CD1c-positive myeloid dendritic cell (primary cell): ENCODE data around the gene FOXL3.

Experiments
- DNase-seq: peaks from one replicate; pipeline ENCODE4 v3.0.0-alpha.2; 2016; ENCODE audit errors: extremely low spot score

FOXL3 gene

GRCh38 chr7:302054-302992 lies 12.4 kb downstream of the FOXL3 start:
- no peak for DNase-seq

GRCh38 chr7:303425-303824 lies 13.5 kb downstream of the FOXL3 start:
- no peak for DNase-seq

DNA sequence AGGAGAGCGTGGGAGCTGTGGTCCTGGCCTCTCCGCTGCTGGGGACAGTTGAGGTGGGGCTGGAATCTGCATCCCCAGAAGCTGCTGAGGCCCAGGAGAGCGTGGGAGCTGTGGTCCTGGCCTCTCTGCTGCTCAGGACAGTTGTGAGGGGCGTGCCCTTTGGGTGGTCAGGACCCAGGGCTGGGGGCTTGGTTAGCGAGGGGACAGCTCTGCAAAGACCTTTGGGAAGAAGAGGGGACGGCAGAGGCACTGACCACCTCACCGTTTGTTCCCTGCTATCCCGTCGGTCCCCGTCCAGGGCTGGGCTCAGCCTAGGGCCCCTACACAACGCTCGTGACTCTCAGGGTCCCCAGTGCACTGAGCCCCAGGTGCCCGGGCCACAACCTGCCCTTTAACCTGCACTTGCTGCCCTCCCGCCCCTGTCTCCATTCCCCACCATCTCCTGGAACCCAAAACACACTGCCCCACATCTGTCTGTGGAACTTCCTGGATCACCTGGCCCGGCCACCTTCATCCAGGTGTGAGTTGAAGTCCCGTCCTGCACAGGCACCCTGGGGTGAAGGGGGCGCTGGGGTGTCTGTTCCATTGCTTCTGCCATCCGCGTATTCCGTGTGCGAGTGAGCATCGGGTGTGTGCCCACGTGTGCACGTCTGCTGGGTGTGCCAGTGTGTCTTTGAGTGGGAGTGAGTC lies 14.1 kb downstream of the FOXL3 start:
- no peak for DNase-seq

DNA sequence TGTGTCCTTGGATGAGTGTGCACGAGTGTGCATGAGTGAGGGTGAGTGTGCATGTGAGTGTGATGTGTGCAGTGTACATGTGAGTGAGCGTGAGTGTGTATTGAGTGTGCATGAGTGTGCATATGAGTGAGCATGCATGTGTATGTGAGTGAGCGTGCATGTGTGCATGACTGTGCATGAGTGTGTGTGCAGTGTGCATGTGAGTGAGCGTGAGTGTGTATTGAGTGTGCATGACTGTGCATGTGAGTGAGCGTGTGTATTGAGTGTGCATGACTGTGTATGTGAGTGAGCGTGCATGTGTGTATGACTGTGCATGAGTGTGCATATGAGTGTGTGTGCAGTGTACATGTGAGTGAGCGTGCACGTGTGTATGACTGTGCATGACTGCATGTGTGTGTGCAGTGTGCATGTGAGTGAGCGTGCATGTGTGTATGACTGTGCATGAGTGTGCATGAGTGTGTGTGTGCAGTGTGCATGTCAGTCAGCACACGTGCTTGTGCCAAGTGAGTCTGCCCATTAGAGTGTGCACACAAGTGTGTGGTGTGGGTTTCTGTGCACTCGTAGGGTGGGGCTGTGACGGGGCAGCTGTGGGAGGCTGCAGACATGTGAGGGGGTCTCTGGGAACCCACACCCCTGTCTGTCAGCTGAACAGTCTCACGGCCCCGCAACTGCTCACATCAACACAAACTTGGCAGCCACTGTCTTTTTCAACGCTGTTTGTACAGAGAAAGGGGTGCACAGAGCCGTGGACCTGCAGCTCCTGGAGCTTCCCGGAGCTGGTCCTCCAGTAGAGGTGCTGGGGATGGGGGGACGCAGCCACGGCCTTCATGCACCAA lies 14.8 kb downstream of the FOXL3 start:
- no peak for DNase-seq

DNA sequence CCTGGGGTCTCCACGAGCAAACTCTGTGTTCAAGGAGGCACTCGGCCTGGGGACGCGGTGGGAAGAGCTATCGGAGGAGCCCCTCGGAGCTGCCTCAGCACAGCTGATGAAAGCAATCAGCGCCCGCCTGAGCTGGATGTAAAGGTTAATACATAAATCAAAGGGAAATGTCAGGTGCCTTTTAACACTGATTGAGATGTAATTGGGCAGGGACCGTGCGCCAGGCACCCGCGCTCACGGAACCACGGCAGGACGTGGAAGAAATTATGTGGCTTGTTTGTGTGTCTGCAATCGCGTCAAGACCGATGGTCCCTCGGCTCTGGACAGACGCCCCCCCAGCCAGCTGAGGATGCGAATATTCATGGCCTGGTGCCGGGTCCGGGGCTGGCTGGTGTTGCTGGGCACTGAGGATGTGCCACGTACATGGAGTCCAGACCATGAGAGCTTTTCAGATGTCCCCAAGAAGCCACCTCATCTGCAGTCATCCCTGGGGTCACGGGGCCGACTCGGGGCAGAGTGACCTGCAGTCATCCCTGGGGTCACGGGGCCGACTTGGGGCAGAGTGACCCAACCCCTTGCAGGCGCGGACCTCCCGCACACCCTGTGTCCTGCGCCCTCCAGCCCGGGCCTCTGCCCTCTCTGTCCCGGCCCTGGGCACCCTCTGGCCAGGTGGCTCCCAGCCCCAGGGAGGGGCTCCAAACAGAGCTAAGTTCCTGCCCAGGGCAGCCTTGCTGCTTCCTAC lies 15.6 kb downstream of the FOXL3 start:
- DNase-seq: no peak

- DNase-seq: no peak
Measured at GRCh38 chr7:307970-308369, 18.0 kb downstream of the FOXL3 start.

GRCh38 chr7:309586-310228 lies 19.7 kb downstream of the FOXL3 start:
- no peak for DNase-seq

DNA sequence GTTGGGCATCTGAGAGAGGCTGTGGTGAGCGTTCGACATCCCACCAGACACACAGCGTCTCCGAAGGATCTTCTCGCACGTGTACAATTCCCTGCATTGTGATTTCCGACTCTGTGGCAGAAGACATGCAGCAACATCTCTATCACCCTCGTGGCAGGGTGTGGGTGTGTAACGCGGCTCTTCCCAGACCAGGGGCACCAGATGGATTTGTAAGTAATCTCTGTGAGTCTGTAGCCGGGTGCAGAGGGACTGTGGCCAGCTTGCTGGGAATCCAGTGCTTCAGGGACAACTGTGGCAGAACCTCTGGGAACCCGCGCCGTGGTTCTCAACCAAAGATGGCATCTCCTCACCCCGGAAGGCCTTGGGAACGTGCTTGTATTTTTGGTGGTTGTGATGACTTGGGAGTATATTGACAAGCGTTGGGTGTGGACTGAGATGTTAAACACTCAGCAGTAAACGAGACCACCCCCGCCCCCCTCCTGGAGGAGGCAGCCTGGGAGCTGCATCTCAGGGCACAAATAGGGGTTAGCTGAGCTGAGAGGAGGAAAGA lies 21.2 kb downstream of the FOXL3 start:
- DNase-seq: no peak

DNA sequence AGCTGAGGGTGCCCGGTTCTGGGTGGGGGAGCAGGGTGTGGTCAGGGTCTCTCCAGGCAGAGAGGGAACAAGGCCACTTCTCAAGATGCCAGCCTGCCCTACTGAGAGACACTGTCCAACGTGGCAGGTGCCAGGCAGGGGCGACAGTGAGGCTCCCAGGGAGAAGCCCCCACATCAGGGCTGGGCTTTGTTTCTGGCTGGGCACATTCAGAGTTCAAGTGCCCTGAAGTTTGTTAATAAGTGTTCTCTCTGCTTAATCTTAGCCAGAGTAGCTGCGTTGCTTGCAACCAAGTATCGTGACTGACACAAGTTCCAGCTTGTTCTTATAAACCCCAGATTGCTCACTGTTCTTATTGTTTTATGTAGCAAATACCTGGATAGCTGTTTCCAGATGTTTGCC lies 21.8 kb downstream of the FOXL3 start:
- DNase-seq: no peak

DNA sequence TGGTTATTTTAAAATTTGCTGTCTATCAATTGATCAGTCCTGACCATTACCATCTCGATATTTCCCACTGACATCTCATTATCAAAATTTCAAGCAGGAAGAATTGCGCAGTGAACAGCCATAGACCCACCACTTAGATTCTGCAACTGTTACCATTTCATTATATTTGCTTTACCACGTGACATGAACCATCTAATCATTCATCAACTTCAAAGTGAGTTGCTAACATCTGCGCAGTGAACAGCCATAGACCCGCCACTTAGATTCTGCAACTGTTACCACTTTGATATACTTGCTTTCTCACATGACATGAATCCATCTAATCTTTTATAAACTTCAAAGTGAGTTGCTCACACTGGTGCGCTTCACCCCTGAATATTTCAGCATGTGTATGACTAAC lies 22.5 kb downstream of the FOXL3 start:
- DNase-seq: no peak

- DNase-seq: no peak
Measured at GRCh38 chr7:314853-315252, 24.9 kb downstream of the FOXL3 start.

DNA sequence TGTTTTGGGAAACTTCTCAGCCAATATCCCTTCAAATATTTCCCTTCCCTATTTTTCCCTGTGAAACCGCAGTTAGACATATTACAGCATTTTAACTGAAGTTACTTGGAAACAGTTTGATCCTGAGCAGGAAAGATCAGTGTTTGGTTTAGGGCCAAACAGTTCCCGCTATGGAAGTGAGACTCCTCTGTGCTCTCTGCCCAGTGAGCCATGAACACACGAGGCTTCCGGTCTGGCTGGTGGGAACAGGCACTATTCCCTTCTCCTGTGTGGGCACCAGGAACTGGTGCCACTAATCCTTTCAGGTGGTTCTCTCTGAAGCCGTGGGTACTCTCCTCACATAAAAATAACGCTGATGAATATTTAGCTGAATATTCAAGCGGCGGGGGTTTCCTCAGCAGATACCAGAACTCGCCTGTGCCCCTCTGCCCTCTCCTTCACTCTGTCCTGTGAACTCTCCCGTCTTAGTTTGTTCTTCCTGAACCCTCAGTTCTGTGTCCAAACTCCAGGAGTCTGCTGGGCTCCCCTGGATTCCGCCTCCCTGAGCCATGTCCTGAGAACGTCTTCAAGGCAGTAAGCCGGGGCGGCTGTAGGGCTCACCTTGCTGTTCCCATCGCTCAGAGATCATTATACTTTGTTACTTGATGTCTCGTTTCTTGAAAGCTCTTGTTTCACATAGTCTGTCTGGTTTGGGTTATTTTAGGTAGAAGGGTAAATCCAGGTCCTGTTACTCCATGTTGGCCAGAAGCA lies 25.7 kb downstream of the FOXL3 start:
- no peak for DNase-seq

- DNase-seq: no peak
Measured at GRCh38 chr7:317643-318405, 27.9 kb downstream of the FOXL3 start.

DNA sequence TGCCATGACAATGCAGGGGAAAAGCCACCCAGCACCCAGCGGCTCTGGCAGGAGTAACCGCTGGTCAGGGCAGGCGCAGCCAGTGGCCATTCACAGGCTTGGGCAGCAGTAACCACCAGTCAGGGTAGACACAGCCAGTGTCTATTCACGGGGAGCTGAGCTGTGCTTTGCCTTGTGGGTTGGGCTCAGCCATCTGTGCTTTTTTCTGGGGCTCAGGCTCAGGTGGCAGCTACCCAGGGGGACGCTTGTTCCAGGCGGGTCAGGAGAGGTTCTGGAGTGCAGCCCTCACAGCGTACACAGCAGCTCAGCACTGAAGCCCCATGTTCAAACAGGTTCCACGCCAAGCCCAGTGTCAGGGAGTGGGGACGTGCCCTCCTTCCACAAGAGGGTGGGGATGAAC lies 28.5 kb downstream of the FOXL3 start:
- no peak for DNase-seq

DNA sequence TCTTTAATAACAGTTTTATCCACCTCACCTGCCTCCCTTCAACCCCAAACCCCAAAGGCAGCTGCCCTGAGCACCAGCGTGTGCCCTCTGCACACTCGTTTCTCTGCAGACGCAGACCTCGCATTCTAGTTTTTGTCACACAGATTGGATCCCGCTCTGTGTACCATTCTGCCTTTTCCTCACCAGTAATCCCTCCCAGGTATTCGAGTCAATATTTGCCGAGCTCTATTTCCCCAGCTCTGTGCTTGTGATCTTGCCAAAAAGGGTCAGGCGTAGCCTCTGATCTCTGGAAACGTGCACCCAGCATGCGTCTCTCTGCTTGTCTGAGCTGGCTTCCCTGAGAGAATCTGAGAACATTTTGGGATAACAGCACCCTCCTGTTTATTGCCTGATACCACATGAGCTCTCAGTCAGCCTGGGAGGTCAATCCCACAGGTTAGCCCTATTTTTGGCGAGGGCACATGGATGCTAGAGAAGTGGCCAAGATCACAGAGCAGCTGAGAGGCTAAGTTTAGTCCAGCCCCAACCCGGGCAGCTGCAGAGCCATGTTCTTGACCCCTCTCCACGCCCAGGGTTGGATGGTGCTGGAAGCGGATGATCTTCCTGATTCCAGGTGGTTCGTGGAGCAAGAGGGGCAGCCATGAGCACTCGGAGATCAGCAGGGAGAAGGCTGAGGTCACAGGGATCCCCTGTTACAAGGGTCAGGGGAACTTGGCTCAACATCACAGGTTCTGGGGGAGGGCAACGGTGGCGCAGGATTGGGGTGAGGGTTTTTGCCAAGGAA lies 29.1 kb downstream of the FOXL3 start:
- DNase-seq: no peak

GRCh38 chr7:320297-320696 lies 30.3 kb downstream of the FOXL3 start:
- no peak for DNase-seq

GRCh38 chr7:322111-322671 lies 32.2 kb downstream of the FOXL3 start:
- peak; percentile 70 for DNase-seq

DNA sequence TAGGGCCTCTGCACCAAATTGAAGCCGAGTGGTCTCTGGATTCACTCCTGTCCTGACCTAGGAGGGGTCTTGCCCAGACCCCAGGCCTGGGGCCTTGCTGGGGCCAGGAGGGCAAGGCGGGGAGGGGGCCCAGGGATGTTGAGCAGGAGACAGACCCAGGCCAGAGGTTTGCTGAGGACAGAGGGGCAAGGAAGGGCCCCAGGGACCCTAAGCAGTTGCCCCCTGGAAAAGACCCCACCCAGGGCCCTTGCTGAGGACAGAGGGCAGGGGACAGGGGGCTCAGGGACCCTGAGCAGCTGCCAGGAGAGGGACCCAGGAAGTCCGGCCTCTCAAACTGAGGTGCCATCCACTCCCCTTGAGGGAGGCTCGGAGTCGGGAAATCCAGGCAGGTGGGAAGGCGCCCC lies 32.7 kb downstream of the FOXL3 start:
- DNase-seq: no peak
